CD4-positive, alpha-beta T cell (primary cell): Measurements from ENCODE around the gene XBP1. TPM values are rescaled to one million over a fixed set of nuclear protein-coding genes. Genes with fewer than 3 reads are reported as not detected.

Source experiments
- ATAC-seq: fragments of 200-7000 bp; cut with Tn5 transposase; one replicate; pipeline ENCODE4 v1.10.0; 2022; ENCODE audit warnings: mild to moderate bottlenecking; ENCODE audit not compliant: poor library complexity
- CTCF ChIA-PET: fragments of 350-600 bp; sonication (Branson Sonifier 250); formaldehyde crosslinking; loops from one replicate; lab custom pipeline; 2021; ENCODE audit warnings: antibody characterized with exemption, inconsistent platforms; lab: Charles Lee
- POLR2A ChIA-PET: fragments of 350-600 bp; sonication (Branson Sonifier 250); formaldehyde crosslinking; loops from one replicate; lab custom pipeline; 2021; ENCODE audit warnings: antibody characterized with exemption, inconsistent platforms; lab: Charles Lee
- DNase-seq, 14 experiments: peaks; one replicate each; pipeline ENCODE4 v3.0.0-alpha.2; 2013 to 2020; ENCODE audit warnings: mixed read lengths in 2 of 14
- H3K27ac ChIP-seq, 2 donors: one replicate each; pipeline versions ENCODE4 v1.5.1 to v1.7.0; 2013; ENCODE audit warnings: low read length in 2 of 2, low read depth in 1 of 2, mild to moderate bottlenecking in 1 of 2
- H3K27me3 ChIP-seq, 2 experiments: 1 replicate in 1 of 2; 2 replicates in 1 of 2; pipeline versions ENCODE4 v1.6.1 to v1.7.0; 2013; ENCODE audit warnings: low read length in 2 of 2, control low read depth in 1 of 2, mild to moderate bottlenecking in 1 of 2, moderate library complexity in 1 of 2; ENCODE audit not compliant: insufficient read depth in 2 of 2, control insufficient read depth in 1 of 2
- H3K36me3 ChIP-seq: one replicate; pipeline ENCODE4 v1.6.1; 2013; ENCODE audit warnings: low read length, control low read depth; ENCODE audit not compliant: insufficient read depth
- H3K4me1 ChIP-seq: one replicate; pipeline ENCODE4 v1.6.1; 2013; ENCODE audit warnings: low read length, control low read depth; ENCODE audit not compliant: insufficient read depth
- H3K4me3 ChIP-seq: one replicate; pipeline ENCODE4 v1.5.1; 2013; ENCODE audit warnings: mild to moderate bottlenecking, low read length, moderate library complexity
- H3K9me3 ChIP-seq, 2 experiments: 1 replicate in 1 of 2; 2 replicates in 1 of 2; pipeline versions ENCODE4 v1.6.1 to v1.7.0; 2013; ENCODE audit warnings: low read length in 2 of 2, mild to moderate bottlenecking in 2 of 2, control low read depth in 1 of 2, moderate library complexity in 1 of 2; ENCODE audit not compliant: control insufficient read depth in 1 of 2, insufficient read depth in 1 of 2
- H3K27ac Mint-ChIP-seq: one replicate; pipeline ENCODE4 v1.8.0; 2020; ENCODE audit warnings: mixed read lengths
- H3K27me3 Mint-ChIP-seq: one replicate; pipeline ENCODE4 v1.8.0; 2021; ENCODE audit warnings: mixed read lengths
- H3K36me3 Mint-ChIP-seq: one replicate; pipeline ENCODE4 v1.8.0; 2021; ENCODE audit warnings: low read depth, mixed read lengths
- H3K4me1 Mint-ChIP-seq: one replicate; pipeline ENCODE4 v1.8.0; 2021; ENCODE audit warnings: low read depth, mixed read lengths
- H3K4me3 Mint-ChIP-seq: one replicate; pipeline ENCODE4 v1.8.0; 2020; ENCODE audit warnings: mild to moderate bottlenecking, mixed read lengths
- H3K9me3 Mint-ChIP-seq: one replicate; pipeline ENCODE4 v1.8.0; 2020; ENCODE audit warnings: mixed read lengths
- CTCF ChIP-seq: fragments of 200-600 bp; IDR thresholded peaks from one replicate; pipeline ENCODE4 v1.8.0; 2022; ENCODE audit warnings: antibody characterized with exemption, mild to moderate bottlenecking
- intact Hi-C, 2 experiments: fragments of 100-400 bp; cut with DNase I in 1 of 2; cut with micrococcal nuclease in 1 of 2; formaldehyde crosslinking; loops; one replicate each; pipeline versions ENCODE4 v1.15.1 to v1.9.0; 2023 to 2025; cut with DNase I, micrococcal nuclease
- total RNA-seq, 174 experiments: library from RNA in 2 of 174; stranded (reverse) in 2 of 174; gene quantifications; one replicate each; pipeline ENCODE4 v1.2.3 and lab custom pipeline; 2021 to 2026

XBP1 gene
- total RNA-seq, 2 experiments from 2014 or later = 180 to 190 TPM

GRCh38 chr22:28832731-28833130 is 32.4 kb upstream of the XBP1 start:
- H3K27me3 ChIP-seq = no peaks in the 10 kb centered on the region
- no peak for ATAC-seq
- Mint-ChIP-seq H3K27ac (no peak overlapping the region), H3K27me3 (no peaks in the 10 kb centered on the region), H3K36me3 (peaks cover 11% of the 10 kb centered on the region), H3K4me3 (no peak overlapping the region), H3K4me1 (peaks cover 12% of the 10 kb centered on the region), H3K9me3 (no peaks in the 10 kb centered on the region)
- intact Hi-C loops = loop anchor here in 1 of 2 experiments (10.0 kb wide), 1 partner anchor 808 kb away; no protein-coding TSS in a partner anchor
- H3K4me3 ChIP-seq = no peak overlapping the region
- TF ChIP-seq CTCF = no peak
- no peak overlapping the region for H3K27ac ChIP-seq
- H3K36me3 ChIP-seq = no peaks in the 10 kb centered on the region
- H3K9me3 ChIP-seq = no peaks in the 10 kb centered on the region
- POLR2A ChIA-PET = no interaction called here
- H3K4me1 ChIP-seq = peaks cover 8% of the 10 kb centered on the region
- DNase-seq = no peak
- CTCF ChIA-PET = interaction anchor here (0.9 kb wide), 1 partner anchor 30 kb away, joined by 3 read pairs; no protein-coding TSS in a partner anchor

- POLR2A ChIA-PET = interaction anchor here (3.7 kb wide), 1 partner anchor 31 kb away, joined by 25 read pairs; the partner anchor contains the start of gene XBP1
- H3K27ac ChIP-seq = no peak overlapping the region
- Mint-ChIP-seq H3K27me3 (no peaks in the 10 kb centered on the region), H3K36me3 (peaks cover 12% of the 10 kb centered on the region), H3K27ac (no peak overlapping the region), H3K9me3 (no peaks in the 10 kb centered on the region), H3K4me3 (no peak overlapping the region), H3K4me1 (peaks cover 13% of the 10 kb centered on the region)
- H3K9me3 ChIP-seq = no peaks in the 10 kb centered on the region
- CTCF ChIA-PET = interaction anchor here (0.5 kb wide), 1 partner anchor 264 kb away, joined by 3 read pairs; no protein-coding TSS in a partner anchor
- ATAC-seq (no peak), DNase-seq (no peak)
- intact Hi-C loops = loop anchor here in 1 of 2 experiments (10.0 kb wide), 1 partner anchor 807 kb away; no protein-coding TSS in a partner anchor
- TF ChIP-seq CTCF = no peak
- no peaks in the 10 kb centered on the region for H3K27me3 ChIP-seq
- H3K4me3 ChIP-seq = no peak overlapping the region
- H3K36me3 ChIP-seq = no peaks in the 10 kb centered on the region
- peaks cover 8% of the 10 kb centered on the region for H3K4me1 ChIP-seq
Observed at GRCh38 chr22:28831140-28832072, 31.0 kb upstream of the XBP1 start.

GRCh38 chr22:28830441-28830840 is 30.1 kb upstream of the XBP1 start:
- Mint-ChIP-seq H3K27ac (no peak overlapping the region), H3K4me3 (no peak overlapping the region)
- CTCF ChIA-PET = interaction anchor here (2.1 to 3.9 kb wide), 5 partner anchors 27 to 230 kb away, joined by 9 to 42 read pairs (median 21); partner anchors contain the start of gene CCDC117

More at GRCh38 chr22:28830441-28830840, 30.1 kb upstream of the XBP1 start:
- DNase-seq = no peak
- Mint-ChIP-seq H3K36me3 (peaks cover 12% of the 10 kb centered on the region), H3K27me3 (no peaks in the 10 kb centered on the region), H3K9me3 (no peaks in the 10 kb centered on the region), H3K4me1 (peaks cover 13% of the 10 kb centered on the region)
- Histone ChIP-seq H3K9me3 (no peaks in the 10 kb centered on the region), H3K4me1 (peaks cover 8% of the 10 kb centered on the region), H3K4me3 (no peak overlapping the region), H3K36me3 (no peaks in the 10 kb centered on the region), H3K27me3 (no peaks in the 10 kb centered on the region), H3K27ac (no peak overlapping the region)
- POLR2A ChIA-PET = interaction anchor here (1.8 to 3.7 kb wide), 2 partner anchors 30 to 230 kb away, joined by 11 to 25 read pairs; partner anchors contain the start of gene XBP1
- TF ChIP-seq CTCF = no peak
- intact Hi-C loops = loop anchor here in 1 of 2 experiments (10.0 kb wide), 1 partner anchor 806 kb away; no protein-coding TSS in a partner anchor
- ATAC-seq = no peak
